ENCODE data around the gene MARCHF2. TPM values are rescaled to one million over a fixed set of nuclear protein-coding genes. Genes with fewer than 3 reads are reported as not detected.

Gene MARCHF2
- polyA plus RNA-seq, 3 donors = 47.8 to 117 (median 90.8) TPM

DNA sequence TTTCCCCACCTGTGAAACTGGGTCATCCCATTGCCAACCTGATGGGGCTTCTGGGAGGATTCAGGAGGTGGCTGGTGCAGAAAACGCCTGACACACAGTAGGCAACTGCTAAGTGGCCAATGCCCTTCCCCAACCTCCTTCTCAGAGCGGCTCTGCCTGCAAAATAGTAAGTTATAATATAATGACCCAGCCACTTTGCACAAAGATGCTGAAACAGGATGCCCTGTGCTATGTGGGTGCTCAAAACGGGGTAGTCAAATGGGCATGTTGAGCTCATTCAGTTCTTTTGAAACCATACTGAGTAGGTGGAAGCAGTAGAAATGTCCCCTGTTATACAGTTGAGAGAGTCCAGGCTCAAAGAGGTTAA lies 507 bp downstream of the MARCHF2 start:
- Histone ChIP-seq H3K4me3 (replicated peaks in 1 of 3; ENCODE audit: low read depth in 2 of 3, low read length in 3 of 3) (peak overlapping the region; percentile 75 to 93 (median 91)), H3K4me1 (ENCODE audit: control insufficient read depth in 1 of 2, insufficient read depth in 2 of 2, low read length in 2 of 2) (peaks cover 14 to 25% of the 10 kb centered on the region in 2 donors), H2AFZ (ENCODE audit: insufficient read depth, low read depth, low read length, poor library complexity, severe bottlenecking) (peak overlapping the region; percentile 94), H3K9ac (ENCODE audit: insufficient read depth, low read length, poor library complexity, severe bottlenecking) (peak overlapping the region; percentile 80), H3K79me2 (ENCODE audit: insufficient read depth, low read length) (no peaks in the 10 kb centered on the region), H3K9me3 (replicated peaks in 1 of 2; ENCODE audit: control insufficient read depth in 1 of 2, insufficient read depth in 1 of 2, low read length in 2 of 2) (no peaks in the 10 kb centered on the region), H3K4me2 (replicated peaks; ENCODE audit: extremely low read depth, low read length, poor library complexity, severe bottlenecking) (peak overlapping the region; percentile 99), H4K20me1 (ENCODE audit: insufficient read depth, low read length) (no peaks in the 10 kb centered on the region), H3K27me3 (ENCODE audit: control insufficient read depth in 2 of 2, insufficient read depth in 2 of 2, low read length in 2 of 2) (no peaks in the 10 kb centered on the region), H3K36me3 (replicated peaks in 1 of 2; ENCODE audit: control insufficient read depth in 1 of 2, insufficient read depth in 2 of 2, low read length in 2 of 2) (peaks cover 0 to 2% of the 10 kb centered on the region in 2 donors), H3K27ac (ENCODE audit: low read depth in 1 of 2, low read length in 2 of 2) (peak overlapping the region in 1 of 2 donors; percentile 73)
- peaks cover 23% of the 10 kb centered on the region for H3K4me1 Mint-ChIP-seq
- H3K27me3 Mint-ChIP-seq (ENCODE audit: low read depth in 3 of 3) = peaks cover 0 to 2% (median 2%) of the 10 kb centered on the region in 3 donors
- DNase-seq = no peak
- H3K9me3 Mint-ChIP-seq = peaks cover 0 to 3% (median 0%) of the 10 kb centered on the region in 7 donors
- TF ChIP-seq CTCF (IDR thresholded peaks at IDR 0.05) = no peak
- peak overlapping the region; percentile 73 to 84 for H3K4me3 Mint-ChIP-seq
- H3K36me3 Mint-ChIP-seq = peaks cover under 1 to 7% of the 10 kb centered on the region in 2 donors
- 14% methylated on average over 1 of the region's 3 CpGs for WGBS (ENCODE audit: insufficient coverage)
- intact Hi-C loops (cut with micrococcal nuclease) = loop anchor here (5.0 to 10.0 kb wide), 4 partner anchors 34 to 164 kb away; partner anchors contain the start of genes MYO1F (in 1 of the 2) and ZNF414 (in 1 of the 2)
- H3K27ac Mint-ChIP-seq = peak overlapping the region in 3 of 7 donors; percentile 3 to 68 (median 40)

GRCh38 chr19:8416796-8417195 lies 3.7 kb downstream of the MARCHF2 start:
- DNase-seq = no peak
- no peaks in the 10 kb centered on the region for H3K79me2 ChIP-seq (ENCODE audit: insufficient read depth, low read length)
- 92% methylated on average over 2 of the region's 4 CpGs for WGBS (ENCODE audit: insufficient coverage)
- H3K4me2 ChIP-seq (replicated peaks; ENCODE audit: extremely low read depth, low read length, poor library complexity, severe bottlenecking) = no peak overlapping the region
- H3K9ac ChIP-seq (ENCODE audit: insufficient read depth, low read length, poor library complexity, severe bottlenecking) = no peak overlapping the region
- H3K4me3 Mint-ChIP-seq = no peak overlapping the region
- H3K9me3 ChIP-seq (replicated peaks in 1 of 2; ENCODE audit: control insufficient read depth in 1 of 2, insufficient read depth in 1 of 2, low read length in 2 of 2) = no peaks in the 10 kb centered on the region
- no peak overlapping the region for H3K4me3 ChIP-seq (replicated peaks in 1 of 3; ENCODE audit: low read depth in 2 of 3, low read length in 3 of 3)
- H3K4me1 ChIP-seq (ENCODE audit: control insufficient read depth in 1 of 2, insufficient read depth in 2 of 2, low read length in 2 of 2) = peaks cover 14 to 25% of the 10 kb centered on the region in 2 donors
- H3K36me3 ChIP-seq (replicated peaks in 1 of 2; ENCODE audit: control insufficient read depth in 1 of 2, insufficient read depth in 2 of 2, low read length in 2 of 2) = peaks cover 4 to 9% of the 10 kb centered on the region in 2 donors
- no peaks in the 10 kb centered on the region for H4K20me1 ChIP-seq (ENCODE audit: insufficient read depth, low read length)
- peak overlapping the region in 1 of 7 donors; percentile 3 for H3K27ac Mint-ChIP-seq
- intact Hi-C loops (cut with micrococcal nuclease) = loop anchor here in 1 of 2 donors (10.0 kb wide), 1 partner anchor 98 kb away; the partner anchor contains the start of gene ZNF414
- H3K27ac ChIP-seq (ENCODE audit: low read depth in 1 of 2, low read length in 2 of 2) = no peak overlapping the region
- peaks cover 22% of the 10 kb centered on the region for H3K4me1 Mint-ChIP-seq
- no peaks in the 10 kb centered on the region for H3K9me3 Mint-ChIP-seq
- H3K36me3 Mint-ChIP-seq = peaks cover 4 to 17% of the 10 kb centered on the region in 2 donors
- TF ChIP-seq CTCF (IDR thresholded peaks at IDR 0.05) = no peak
- H3K27me3 ChIP-seq (ENCODE audit: control insufficient read depth in 2 of 2, insufficient read depth in 2 of 2, low read length in 2 of 2) = no peaks in the 10 kb centered on the region
- H3K27me3 Mint-ChIP-seq (ENCODE audit: low read depth in 3 of 3) = peaks cover 0 to 2% (median 0%) of the 10 kb centered on the region in 3 donors
- H2AFZ ChIP-seq (ENCODE audit: insufficient read depth, low read depth, low read length, poor library complexity, severe bottlenecking) = no peak overlapping the region

Data from CD14-positive monocyte (primary cell).